HCT116 (cell line): ENCODE data around the gene LRRC61. TPM values are rescaled to one million over a fixed set of nuclear protein-coding genes. Genes with fewer than 3 reads are reported as not detected.
A peak's percentile ranks its signal among the peaks of the same experiment; 100 is the strongest.

Experiments
- ATAC-seq: fragments of 200-7000 bp; cut with Tn5 transposase; 2 replicates; pipeline ENCODE4 v1.9.1; 2020; ENCODE audit warnings: mild to moderate bottlenecking, moderate library complexity
- BruUV-seq: library from RNA; stranded (reverse); fragments of 400-500 nt; replicated peaks from 2 replicates; lab custom pipeline; 2021; lab: Mats Ljungman, UMichigan
- CTCF ChIA-PET: fragments of 300-600 bp; sonication (Branson Sonifier 250); formaldehyde crosslinking; loops from one replicate; lab custom pipeline; 2021; ENCODE audit warnings: antibody characterized with exemption; lab: Charles Lee
- POLR2A ChIA-PET: fragments of 300-600, 350-600 bp; sonication (Branson Sonifier 250); formaldehyde crosslinking; loops from one replicate; lab custom pipeline; 2021; ENCODE audit warnings: antibody characterized with exemption; lab: Charles Lee
- RAD21 ChIA-PET, 2 experiments: fragments of 300-600 bp; sonication (Branson Sonifier 250); formaldehyde crosslinking; loops; one replicate each; lab custom pipeline; 2023; ENCODE audit warnings: low total read pairs in 2 of 2; ENCODE audit not compliant: uncharacterized antibody in 2 of 2, unreplicated experiment in 2 of 2, low non-redundant PET in 1 of 2; lab: Charles Lee
- DNase-seq: peaks from one replicate; pipeline ENCODE4 v3.0.0-alpha.2; 2010; ENCODE audit warnings: low read depth, low spot score
- H2AFZ ChIP-seq: fragments of 200-600 bp; shearing (Covaris generic), sonication (generic); 2 replicates; pipeline ENCODE4 v1.6.1; 2017; ENCODE audit warnings: low read depth, mixed run types, mixed read lengths, antibody characterized with exemption, low read length; ENCODE audit not compliant: poor library complexity, severe bottlenecking
- H3K27ac ChIP-seq: 2 replicates; pipeline ENCODE4 v1.5.1; 2012; ENCODE audit warnings: low read depth, low read length
- H3K27me3 ChIP-seq: fragments of 200-600 bp; sonication (generic); 2 replicates; pipeline ENCODE4 v1.6.1; 2016; ENCODE audit warnings: mixed run types, low read length, mixed read lengths; ENCODE audit not compliant: insufficient read depth
- H3K36me3 ChIP-seq, 2 experiments: fragments of 200-500 bp in 1 of 2; fragments of 200-600 bp in 1 of 2; sonication (Bioruptor generic) in 1 of 2; sonication (generic) in 1 of 2; 2 replicates each; pipeline versions ENCODE4 v1.5.1 to v1.6.1; 2014 to 2016; ENCODE audit warnings: low read length in 2 of 2, inconsistent platforms in 1 of 2, mixed read lengths in 1 of 2, mixed run types in 1 of 2; ENCODE audit not compliant: insufficient read depth in 2 of 2, control insufficient read depth in 1 of 2
- H3K4me1 ChIP-seq, 2 experiments: fragments of 200-600 bp in 1 of 2; sonication (generic) in 1 of 2; 2 replicates each; pipeline versions ENCODE4 v1.5.1 to v1.6.1; 2012 to 2017; ENCODE audit warnings: low read length in 2 of 2, inconsistent platforms in 1 of 2, mild to moderate bottlenecking in 1 of 2, mixed read lengths in 1 of 2, mixed run types in 1 of 2, moderate library complexity in 1 of 2; ENCODE audit not compliant: insufficient read depth in 2 of 2, control insufficient read depth in 1 of 2
- H3K4me2 ChIP-seq: fragments of 200-600 bp; sonication (generic); 2 replicates; pipeline ENCODE4 v1.6.1; 2017; ENCODE audit warnings: mixed run types, low read length, mixed read lengths
- H3K4me3 ChIP-seq, 2 experiments: fragments of 200-600 bp in 1 of 2; sonication (generic) in 1 of 2; replicated peaks in 1 of 2; 2 replicates each; pipeline ENCODE4 v1.5.1; 2011 to 2016; ENCODE audit warnings: low read length in 2 of 2, control low read depth in 1 of 2, low read depth in 1 of 2, mild to moderate bottlenecking in 1 of 2, mixed read lengths in 1 of 2, mixed run types in 1 of 2
- H3K79me2 ChIP-seq: fragments of 200-600 bp; sonication (generic); 2 replicates; pipeline ENCODE4 v1.6.1; 2017; ENCODE audit warnings: mild to moderate bottlenecking, mixed run types, low read length, moderate library complexity, mixed read lengths; ENCODE audit not compliant: insufficient read depth
- H3K9ac ChIP-seq: fragments of 200-600 bp; sonication (generic); 2 replicates; pipeline ENCODE4 v1.6.1; 2016; ENCODE audit warnings: low read length, mixed read lengths
- H3K9me2 ChIP-seq: fragments of 200-600 bp; sonication (generic), shearing (Covaris generic); 2 replicates; pipeline ENCODE4 v1.6.1; 2017; ENCODE audit warnings: mixed run types, mild to moderate bottlenecking, moderate library complexity; ENCODE audit not compliant: insufficient read depth
- H3K9me3 ChIP-seq, 2 experiments: fragments of 200-500 bp in 1 of 2; fragments of 200-600 bp in 1 of 2; sonication (Bioruptor generic) in 1 of 2; sonication (generic) in 1 of 2; 2 replicates each; pipeline ENCODE4 v1.6.1; 2014 to 2017; ENCODE audit warnings: low read length in 2 of 2, mixed read lengths in 2 of 2, inconsistent platforms in 1 of 2, low read depth in 1 of 2, mild to moderate bottlenecking in 1 of 2, mixed run types in 1 of 2, moderate library complexity in 1 of 2; ENCODE audit not compliant: control insufficient read depth in 1 of 2, insufficient read depth in 1 of 2
- H4K20me1 ChIP-seq: fragments of 200-600 bp; sonication (generic), shearing (Covaris generic); 2 replicates; pipeline ENCODE4 v1.6.1; 2017; ENCODE audit warnings: mixed run types, mild to moderate bottlenecking, moderate library complexity; ENCODE audit not compliant: insufficient read depth
- CBX3 ChIP-seq: IDR thresholded peaks from 2 replicates; pipeline ENCODE4 v1.6.1; 2012; ENCODE audit warnings: low read depth
- EGR1 ChIP-seq: IDR thresholded peaks from 2 replicates; pipeline ENCODE4 v1.6.1; 2012; ENCODE audit warnings: low read depth
- EZH2 ChIP-seq: fragments of 200-600 bp; sonication (generic); IDR thresholded peaks from 2 replicates; pipeline ENCODE4 v1.6.1; 2017; ENCODE audit warnings: antibody characterized with exemption, mixed run types
- POLR2A ChIP-seq: IDR thresholded peaks from 2 replicates; pipeline ENCODE4 v1.7.0; 2011; ENCODE audit warnings: borderline replicate concordance; ENCODE audit not compliant: insufficient read depth, insufficient read length; ENCODE audit errors: extremely low read depth
- POLR2AphosphoS5 ChIP-seq: IDR thresholded peaks from 2 replicates; pipeline ENCODE4 v1.6.1; 2011; ENCODE audit warnings: mild to moderate bottlenecking, low read depth, low read length, moderate library complexity
- SP1 ChIP-seq: IDR thresholded peaks from 2 replicates; pipeline ENCODE4 v1.6.1; 2012; ENCODE audit warnings: low read depth
- TCF7L2 ChIP-seq: IDR thresholded peaks from 2 replicates; pipeline ENCODE4 v1.7.0; 2011; ENCODE audit warnings: borderline replicate concordance, inconsistent platforms; ENCODE audit not compliant: insufficient read depth, insufficient read length; ENCODE audit errors: extremely low read depth
- YY1 ChIP-seq: IDR thresholded peaks from 2 replicates; pipeline ENCODE4 v1.6.1; 2011; ENCODE audit warnings: low read length, low read depth, moderate library complexity, mild to moderate bottlenecking; ENCODE audit not compliant: insufficient replicate concordance; ENCODE audit errors: extremely low read depth
- ZBTB33 ChIP-seq: IDR thresholded peaks from 2 replicates; pipeline ENCODE4 v1.6.1; 2011; ENCODE audit warnings: mild to moderate bottlenecking, low read length, moderate library complexity; ENCODE audit not compliant: insufficient replicate concordance; ENCODE audit errors: extremely low read depth
- ZFX ChIP-seq: fragments of 450-650 bp; IDR thresholded peaks from 2 replicates; pipeline ENCODE4 v1.6.1; 2017
- intact Hi-C: fragments of 100-400 bp; cut with micrococcal nuclease; formaldehyde crosslinking; loops from 2 replicates; pipeline ENCODE4 v1.10.0; 2022
- total RNA-seq: library from RNA; stranded (reverse); gene quantifications from one replicate; pipeline ENCODE4 v1.2.1, GENCODE V29; 2021; ENCODE audit not compliant: unreplicated experiment

The LRRC61 gene
- total RNA-seq, 1 experiment from 2014 or later = 12.0 TPM

GRCh38 chr7:150378853-150379440 lies 55.8 kb downstream of the LRRC61 start, which contains the start of gene ZNF775:
Gene ZNF775 (plus strand): TSS chr7:150379330. CDS start chr7:150388471, 9,141 bp downstream.
- Histone ChIP-seq H4K20me1 (no peaks in the 10 kb centered on the region), H3K27me3 (no peaks in the 10 kb centered on the region), H2AFZ (no peak within 1 kb of the TSS), H3K79me2 (no peaks in the 10 kb centered on the region), H3K9me3 (no peaks in the 10 kb centered on the region), H3K4me2 (peak within 1 kb of the TSS; percentile 99)
- CTCF ChIA-PET = no interaction called here
- ATAC-seq = peak; percentile 96
- peak; percentile 85 for DNase-seq
- RAD21 ChIA-PET = interaction anchor here in 1 of 2 experiments (0.5 kb wide), 1 partner anchor 10 kb away, joined by 3 read pairs; no protein-coding TSS in a partner anchor
- POLR2A ChIA-PET = no interaction called here
- TF ChIP-seq CBX3 (no peak), ZBTB33 (no peak), POLR2AphosphoS5 (peak; percentile 92), SP1 (peak; percentile 95), ZFX (peak; percentile 62; the same call in 1 of the 2 replicates), POLR2A (peak; percentile 60), YY1 (no peak), EGR1 (no peak), TCF7L2 (peak; percentile 99), EZH2 (no peak)
- TF ChIP-seq, all 23 proteins: peak for 5
- no peaks in the 10 kb centered on the region for H3K9me2 ChIP-seq
- H3K27ac ChIP-seq = peak within 1 kb of the TSS; percentile 78
- H3K9ac ChIP-seq = peak within 1 kb of the TSS; percentile 80
- intact Hi-C loops = loop anchor here (2.0 kb wide), 1 partner anchor 14 kb away; no protein-coding TSS in a partner anchor
- H3K4me1 ChIP-seq = peaks cover 15 to 24% of the 10 kb centered on the region in 2 experiments
- no TSS peak for BruUV-seq
- H3K36me3 ChIP-seq = peaks cover under 1 to 3% of the 10 kb centered on the region in 2 experiments; a peak in 2 of 4 replicates
- H3K4me3 ChIP-seq = peak within 1 kb of the TSS; percentile 66 to 88
